Tibial artery (tissue), 4 donors: ENCODE data around the gene ABCG1.

Source experiments
- DNase-seq, 2 donors: peaks; one replicate each; pipeline ENCODE4 v3.0.0-alpha.2; 2019
- H3K27ac ChIP-seq, 2 donors: fragments of 200-600 bp; sonication (generic) in 1 of 2; 1 replicate in 1 of 2; 2 replicates in 1 of 2; pipeline ENCODE4 v1.5.1; 2018 to 2019; ENCODE audit warnings: mild to moderate bottlenecking in 1 of 2
- H3K27me3 ChIP-seq, 2 donors: fragments of 200-600 bp; sonication (generic) in 1 of 2; one replicate each; pipeline versions ENCODE4 v1.5.1 to v1.6.0; 2016 to 2019
- H3K36me3 ChIP-seq, 3 donors: fragments of 200-600 bp; sonication (generic) in 2 of 3; one replicate each; pipeline ENCODE4 v1.5.1; 2016 to 2019; ENCODE audit warnings: mild to moderate bottlenecking in 2 of 3
- H3K4me1 ChIP-seq, 4 donors: fragments of 200-600 bp; sonication (generic) in 2 of 4; 1 replicate in 3 of 4; 2 replicates in 1 of 4; pipeline ENCODE4 v1.5.1; 2016 to 2019
- H3K4me3 ChIP-seq, 2 donors: fragments of 200-600 bp; sonication (generic) in 1 of 2; 1 replicate in 1 of 2; 2 replicates in 1 of 2; pipeline ENCODE4 v1.5.1; 2018 to 2019; ENCODE audit warnings: mild to moderate bottlenecking in 2 of 2
- H3K9me3 ChIP-seq, 3 donors: fragments of 200-600 bp; sonication (generic) in 1 of 3; one replicate each; pipeline ENCODE4 v1.5.1; 2016 to 2019
- intact Hi-C: fragments of 100-400 bp; cut with DNase I; formaldehyde crosslinking; loops from one replicate; pipeline ENCODE4 v1.15.0; 2023; ENCODE audit warnings: low total_unique reads
- TF ChIP-seq, protein P1 (sequence below), 2 experiments: fragments of 200-600 bp in 1 of 2; fragments of 450-650 bp in 1 of 2; IDR thresholded peaks; one replicate each; pipeline ENCODE4 v1.5.1; 2017 to 2019; ENCODE audit warnings: antibody characterized with exemption in 2 of 2, mild to moderate bottlenecking in 1 of 2, moderate library complexity in 1 of 2

The ABCG1 gene

DNA sequence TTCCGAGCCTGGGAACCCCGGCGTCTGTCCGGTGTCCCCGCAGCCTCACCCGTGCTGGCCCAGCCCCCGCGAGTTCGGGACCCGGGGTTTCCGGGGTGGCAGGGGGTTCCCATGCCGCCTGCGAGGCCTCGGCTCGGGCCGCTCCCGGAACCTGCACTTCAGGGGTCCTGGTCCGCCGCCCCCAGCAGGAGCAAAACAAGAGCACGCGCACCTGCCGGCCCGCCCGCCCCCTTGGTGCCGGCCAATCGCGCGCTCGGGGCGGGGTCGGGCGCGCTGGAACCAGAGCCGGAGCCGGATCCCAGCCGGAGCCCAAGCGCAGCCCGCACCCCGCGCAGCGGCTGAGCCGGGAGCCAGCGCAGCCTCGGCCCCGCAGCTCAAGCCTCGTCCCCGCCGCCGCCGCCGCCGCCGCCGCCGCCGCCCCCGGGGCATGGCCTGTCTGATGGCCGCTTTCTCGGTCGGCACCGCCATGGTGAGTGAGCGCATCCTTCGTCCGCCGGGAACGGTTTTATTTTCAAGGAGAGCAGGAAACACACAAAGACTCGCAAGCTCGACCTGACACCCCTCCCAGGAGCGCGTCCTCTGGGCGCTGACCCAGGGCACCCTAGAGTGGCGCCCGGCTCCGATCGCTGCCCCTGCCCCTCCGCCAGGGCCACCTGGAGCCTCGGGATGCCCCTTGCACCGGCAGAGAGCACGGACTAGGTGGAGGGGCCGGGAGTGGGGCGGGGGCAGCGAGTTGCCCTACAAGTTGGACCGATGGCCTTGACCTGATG, at the start of gene ABCG1:
Gene ABCG1, plus strand, starts transcription at position 305 of the 770 bp plus-strand sequence. Its CDS starts 123 bp downstream, at position 428.
- H3K36me3 ChIP-seq = no peaks in the 10 kb centered on the region
- intact Hi-C loops = no loop called here
- peak within 1 kb of the TSS; percentile 50 to 60 for H3K4me3 ChIP-seq
- H3K4me1 ChIP-seq = peaks cover 0 to 38% (median 18%) of the 10 kb centered on the region in 4 donors
- H3K27me3 ChIP-seq = peaks cover 0 to 28% of the 10 kb centered on the region in 2 donors
- DNase-seq = peak in 1 of 2 donors; percentile 65
- H3K9me3 ChIP-seq = no peaks in the 10 kb centered on the region
- peak within 1 kb of the TSS; percentile 40 to 60 for H3K27ac ChIP-seq
- TF ChIP-seq, protein P1, sequence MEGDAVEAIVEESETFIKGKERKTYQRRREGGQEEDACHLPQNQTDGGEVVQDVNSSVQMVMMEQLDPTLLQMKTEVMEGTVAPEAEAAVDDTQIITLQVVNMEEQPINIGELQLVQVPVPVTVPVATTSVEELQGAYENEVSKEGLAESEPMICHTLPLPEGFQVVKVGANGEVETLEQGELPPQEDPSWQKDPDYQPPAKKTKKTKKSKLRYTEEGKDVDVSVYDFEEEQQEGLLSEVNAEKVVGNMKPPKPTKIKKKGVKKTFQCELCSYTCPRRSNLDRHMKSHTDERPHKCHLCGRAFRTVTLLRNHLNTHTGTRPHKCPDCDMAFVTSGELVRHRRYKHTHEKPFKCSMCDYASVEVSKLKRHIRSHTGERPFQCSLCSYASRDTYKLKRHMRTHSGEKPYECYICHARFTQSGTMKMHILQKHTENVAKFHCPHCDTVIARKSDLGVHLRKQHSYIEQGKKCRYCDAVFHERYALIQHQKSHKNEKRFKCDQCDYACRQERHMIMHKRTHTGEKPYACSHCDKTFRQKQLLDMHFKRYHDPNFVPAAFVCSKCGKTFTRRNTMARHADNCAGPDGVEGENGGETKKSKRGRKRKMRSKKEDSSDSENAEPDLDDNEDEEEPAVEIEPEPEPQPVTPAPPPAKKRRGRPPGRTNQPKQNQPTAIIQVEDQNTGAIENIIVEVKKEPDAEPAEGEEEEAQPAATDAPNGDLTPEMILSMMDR (IDR thresholded peaks at IDR 0.05) = no peak

DNA sequence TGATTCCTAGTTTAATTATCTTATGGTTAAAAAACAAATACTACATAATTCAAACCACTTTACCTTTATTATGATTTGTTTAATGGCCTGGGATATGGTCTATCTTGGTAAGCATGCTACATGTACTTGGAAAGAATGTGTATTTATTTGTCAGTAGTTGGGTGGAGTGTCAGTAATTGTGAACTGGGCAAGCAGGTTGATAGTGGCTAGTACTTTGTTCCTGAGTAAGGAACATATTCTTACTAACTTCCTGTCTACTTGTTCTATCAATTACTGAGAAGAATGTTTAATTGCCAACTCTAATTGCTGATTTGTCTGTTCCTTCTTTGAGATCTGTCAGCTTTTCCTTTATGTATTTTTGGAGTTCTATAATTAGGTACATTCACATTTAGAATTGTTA, 49.2 kb upstream of the ABCG1 start:
- Histone ChIP-seq H3K9me3 (no peaks in the 10 kb centered on the region), H3K36me3 (no peaks in the 10 kb centered on the region), H3K27me3 (peaks cover 0 to 16% of the 10 kb centered on the region in 2 donors), H3K4me3 (no peak overlapping the region), H3K27ac (no peak overlapping the region), H3K4me1 (no peaks in the 10 kb centered on the region)
- TF ChIP-seq, protein P1 (IDR thresholded peaks at IDR 0.05) = no peak
- no peak for DNase-seq
- intact Hi-C loops = no loop called here

DNA sequence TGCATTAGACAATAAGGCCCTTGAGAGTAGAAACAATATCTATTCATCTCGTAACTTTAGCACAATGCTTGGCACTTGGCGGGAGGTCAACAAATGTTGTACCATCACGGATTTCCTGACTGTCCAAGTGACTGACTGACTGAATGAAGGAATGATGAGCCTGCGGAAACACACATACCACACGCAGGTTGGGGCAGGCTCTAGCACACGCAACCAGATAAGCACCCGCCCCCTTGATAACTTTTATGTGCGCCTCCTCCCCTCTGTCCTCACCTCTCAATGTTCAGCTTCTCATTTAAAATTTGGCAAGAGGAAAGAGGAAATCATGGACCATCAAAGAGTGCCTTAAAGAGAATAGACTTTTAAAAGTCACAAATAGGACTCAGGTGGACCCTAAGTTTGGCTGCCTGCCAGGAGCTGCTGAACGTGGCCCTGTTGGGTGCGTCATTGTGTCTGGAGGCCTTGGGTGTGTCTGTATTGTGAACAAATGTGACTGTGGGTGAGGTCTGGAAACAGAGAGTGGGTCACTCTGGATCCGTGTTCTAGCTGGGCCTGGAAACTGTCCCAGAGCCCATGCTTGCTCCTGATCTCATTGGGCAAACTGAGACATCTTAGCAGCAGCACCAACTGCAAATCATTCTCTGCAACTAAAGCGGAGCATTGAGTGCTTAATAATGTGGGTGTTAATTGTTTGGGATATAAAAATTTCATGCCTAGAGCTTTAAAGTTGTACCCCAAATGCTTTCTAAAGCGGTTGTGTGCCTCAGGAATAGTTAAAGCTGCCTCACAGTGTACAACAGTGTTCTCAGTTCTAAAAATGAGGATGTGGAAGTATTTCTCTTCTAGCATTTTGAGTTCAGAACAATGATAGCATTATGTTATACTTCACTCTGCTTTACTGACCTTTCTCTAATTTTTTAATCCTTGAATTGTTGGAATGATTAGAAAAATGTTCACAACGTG, 47.6 kb upstream of the ABCG1 start:
- intact Hi-C loops = no loop called here
- no peak for DNase-seq
- Histone ChIP-seq H3K27me3 (peaks cover 0 to 16% of the 10 kb centered on the region in 2 donors), H3K4me3 (no peak overlapping the region), H3K4me1 (peaks cover 0 to 3% (median 0%) of the 10 kb centered on the region in 4 donors), H3K9me3 (no peaks in the 10 kb centered on the region), H3K27ac (no peak overlapping the region), H3K36me3 (no peaks in the 10 kb centered on the region)
- TF ChIP-seq, protein P1 (IDR thresholded peaks at IDR 0.05) = no peak

DNA sequence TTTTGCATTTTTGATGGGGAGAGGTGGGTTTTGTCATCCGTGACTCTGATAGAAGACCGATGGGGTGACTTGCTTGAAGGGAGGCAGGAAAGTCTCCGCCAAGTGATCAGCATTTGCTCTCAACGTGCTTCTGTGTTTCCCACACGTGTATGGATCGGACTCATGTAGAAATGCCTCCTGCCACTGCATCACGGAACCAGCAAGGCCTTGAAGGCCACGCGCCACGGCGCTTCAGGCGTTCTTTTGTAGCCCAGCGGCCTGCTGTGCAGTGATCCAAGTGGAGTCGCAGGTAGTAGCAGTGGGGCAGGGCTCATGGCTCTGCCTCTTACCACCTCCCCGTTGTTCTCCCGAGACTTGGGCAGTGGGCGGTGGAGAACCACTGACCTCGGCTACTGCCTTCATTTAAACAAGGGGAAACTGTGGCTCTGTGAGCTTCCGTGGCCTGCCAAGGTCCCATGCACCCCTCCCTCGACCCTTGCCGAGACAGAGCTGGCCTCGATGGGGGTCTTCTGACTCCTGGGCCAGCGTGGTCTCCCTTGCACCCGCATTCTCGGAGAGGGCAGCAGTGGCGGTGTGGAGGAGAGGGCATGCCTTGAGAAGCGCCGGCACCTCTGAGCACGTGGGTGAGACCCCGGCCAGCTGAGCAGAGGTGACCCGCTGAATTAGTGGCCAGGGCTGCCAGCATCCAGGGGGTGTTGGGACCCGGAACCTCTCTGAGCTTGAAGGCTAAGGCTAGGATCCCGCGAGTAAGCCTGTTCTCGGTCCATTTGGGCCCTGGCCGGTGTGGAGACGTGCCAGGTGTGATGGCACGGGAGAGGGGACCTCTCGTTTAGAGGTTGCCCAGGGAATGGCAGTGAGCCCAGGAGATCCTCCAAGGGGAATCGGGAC, 46.1 kb upstream of the ABCG1 start:
- H3K27me3 ChIP-seq = peaks cover 0 to 16% of the 10 kb centered on the region in 2 donors
- no peak overlapping the region for H3K4me3 ChIP-seq
- intact Hi-C loops = no loop called here
- no peak overlapping the region for H3K27ac ChIP-seq
- DNase-seq = no peak
- peaks cover 0 to 13% (median 2%) of the 10 kb centered on the region in 4 donors for H3K4me1 ChIP-seq
- no peaks in the 10 kb centered on the region for H3K36me3 ChIP-seq
- TF ChIP-seq, protein P1 (IDR thresholded peaks at IDR 0.05) = no peak
- H3K9me3 ChIP-seq = no peaks in the 10 kb centered on the region

DNA sequence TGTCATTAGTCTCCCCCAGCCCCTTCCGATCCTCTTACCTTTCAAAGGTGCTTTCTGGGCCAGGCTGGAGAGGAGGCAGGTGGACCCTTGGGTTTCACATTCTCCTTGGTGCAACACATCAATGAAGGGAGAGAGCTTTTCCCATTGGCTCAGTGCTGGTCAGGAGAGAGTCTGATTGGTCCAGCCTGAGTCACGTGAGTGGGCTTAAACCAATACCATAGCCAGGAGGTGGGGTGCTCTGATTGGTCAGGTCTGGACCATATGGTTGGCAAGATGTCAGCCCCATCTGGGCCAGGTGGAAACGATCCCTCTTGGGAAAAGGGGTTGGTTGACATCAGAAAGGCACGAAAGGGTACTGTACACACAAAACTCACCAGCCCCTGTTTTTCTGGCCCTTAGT, 44.8 kb upstream of the ABCG1 start:
- peaks cover 0 to 16% of the 10 kb centered on the region in 2 donors for H3K27me3 ChIP-seq
- no peaks in the 10 kb centered on the region for H3K9me3 ChIP-seq
- no peak overlapping the region for H3K27ac ChIP-seq
- peaks cover 0 to 13% (median 2%) of the 10 kb centered on the region in 4 donors for H3K4me1 ChIP-seq
- TF ChIP-seq, protein P1 (IDR thresholded peaks at IDR 0.05) = no peak
- H3K36me3 ChIP-seq = no peaks in the 10 kb centered on the region
- H3K4me3 ChIP-seq = no peak overlapping the region
- intact Hi-C loops = no loop called here
- DNase-seq = no peak
